ENCODE data around the gene ZNF761.
"Not testable (repeated sequence)": the region's sequence is repeated elsewhere in the genome, so short reads cannot be mapped to it uniquely, and the experiment has no call there.

ZNF761 gene

GRCh38 chr19:53431399-53432087, at the start of gene ZNF761:
TSS of gene ZNF761 (plus strand) at chr19:53431984. CDS start at chr19:53447269, 15,285 bp downstream.
- DNase-seq: peak; percentile 98

- DNase-seq: no peak
These were observed 43.6 kb upstream of the ZNF761 start for GRCh38 chr19:53388168-53388567.

- no peak for DNase-seq
These were observed 42.9 kb upstream of the ZNF761 start for GRCh38 chr19:53388904-53389303.

DNA sequence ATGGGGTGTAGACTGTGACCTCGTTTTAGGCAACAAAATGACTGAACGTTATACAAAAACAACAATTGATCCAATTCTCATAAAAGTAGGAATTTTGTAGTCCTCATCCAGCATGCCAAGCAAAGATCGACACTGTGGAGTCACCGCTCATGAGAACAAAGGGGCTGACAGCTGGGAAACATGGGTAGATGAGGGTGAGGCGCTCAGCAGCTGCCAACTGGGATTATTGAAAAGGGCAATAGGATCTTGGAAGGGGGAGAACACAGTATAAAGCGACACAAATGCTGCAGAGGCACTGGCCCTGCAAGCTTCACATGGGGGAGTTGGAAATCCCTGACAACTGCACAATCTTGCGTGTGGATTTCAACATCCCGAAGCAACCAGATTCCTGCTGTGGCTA, 42.2 kb upstream of the ZNF761 start:
- no peak for DNase-seq

DNA sequence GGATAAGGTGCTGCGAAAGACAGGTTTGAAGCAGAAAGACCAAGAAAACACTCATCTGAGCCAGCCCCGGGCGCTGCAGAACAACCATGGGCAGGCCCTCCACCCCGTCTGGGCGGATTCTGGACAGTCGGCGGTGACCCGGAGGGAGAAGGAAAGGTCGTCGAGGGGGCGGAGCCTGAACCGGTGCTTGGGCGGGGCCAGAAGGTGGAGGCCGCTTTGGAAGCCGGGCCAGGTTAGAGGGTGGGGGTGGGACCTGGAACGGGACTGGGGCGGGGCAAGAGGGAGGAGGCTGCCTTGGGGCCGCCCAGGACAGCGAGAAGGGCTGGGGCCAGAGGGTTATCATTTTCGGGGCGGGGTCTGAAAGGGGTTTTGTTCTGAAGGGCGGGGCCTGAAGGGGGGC, 41.8 kb upstream of the ZNF761 start:
- no peak for DNase-seq

GRCh38 chr19:53394522-53394973, 37.2 kb upstream of the ZNF761 start:
- no peak for DNase-seq

- peak; percentile 95 for DNase-seq
These were observed 36.6 kb upstream of the ZNF761 start, which contains the start of gene ZNF765 for GRCh38 chr19:53394974-53395839. TSS of gene ZNF765 (plus strand) at chr19:53395149. CDS start at chr19:53398016, 2,867 bp downstream.

- not testable (repeated sequence) for DNase-seq
These were observed 35.8 kb upstream of the ZNF761 start for GRCh38 chr19:53395840-53396524.

DNA sequence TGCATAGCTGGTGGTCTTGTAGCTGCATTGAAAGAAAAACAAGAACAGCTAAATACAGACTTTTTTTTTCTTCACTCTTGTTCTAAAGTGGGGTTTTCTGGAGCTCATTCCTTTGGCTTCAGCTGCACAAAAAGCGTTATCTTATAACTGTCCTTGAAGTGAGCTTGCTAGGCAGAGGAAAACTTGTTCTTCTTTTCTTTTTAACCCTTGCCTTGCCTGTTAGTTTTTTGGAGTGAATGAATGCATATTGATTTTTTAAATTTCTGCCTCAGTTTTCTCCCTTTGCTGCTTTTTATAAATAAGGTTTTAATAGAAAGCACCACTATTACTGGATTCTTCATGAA, 35.3 kb upstream of the ZNF761 start:
- DNase-seq: no peak

GRCh38 chr19:53397918-53398317, 33.9 kb upstream of the ZNF761 start:
- DNase-seq: not testable (repeated sequence)

DNA sequence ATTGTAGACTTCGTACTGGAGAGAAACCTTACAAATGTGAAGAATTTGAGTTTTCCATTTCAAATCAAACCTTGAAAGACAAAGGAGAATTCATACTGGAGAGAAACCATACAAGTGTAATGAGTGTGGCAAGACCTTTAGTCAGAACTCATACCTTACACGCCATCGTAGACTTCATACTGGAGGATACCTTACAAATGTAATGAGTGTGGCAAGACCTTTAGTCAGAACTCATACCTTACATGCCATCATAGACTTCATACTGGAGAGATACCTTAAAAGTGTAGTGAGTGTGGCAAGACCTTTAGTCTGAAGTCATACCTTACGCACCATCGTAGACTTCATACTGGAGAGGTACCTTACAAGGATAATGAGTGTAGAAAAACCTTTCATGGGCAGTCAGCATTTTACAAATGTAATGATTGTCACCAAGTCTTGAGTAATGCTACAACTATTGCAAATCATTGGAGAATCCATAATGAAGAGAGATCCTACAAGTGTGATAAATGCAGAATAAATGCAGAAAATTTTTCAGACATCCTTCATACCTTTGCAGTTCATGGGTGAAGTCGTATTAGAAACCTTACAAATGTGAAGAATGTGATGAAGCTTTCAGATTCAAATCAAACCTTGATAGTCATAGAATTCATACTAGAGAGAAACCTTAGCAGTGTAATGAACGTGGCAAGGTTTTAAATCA, 22.1 kb upstream of the ZNF761 start:
- no peak for DNase-seq

- not testable (repeated sequence) for DNase-seq
These were observed 11.1 kb upstream of the ZNF761 start for GRCh38 chr19:53420520-53421315.

GRCh38 chr19:53422551-53422950, 9.2 kb upstream of the ZNF761 start:
- no peak for DNase-seq

DNA sequence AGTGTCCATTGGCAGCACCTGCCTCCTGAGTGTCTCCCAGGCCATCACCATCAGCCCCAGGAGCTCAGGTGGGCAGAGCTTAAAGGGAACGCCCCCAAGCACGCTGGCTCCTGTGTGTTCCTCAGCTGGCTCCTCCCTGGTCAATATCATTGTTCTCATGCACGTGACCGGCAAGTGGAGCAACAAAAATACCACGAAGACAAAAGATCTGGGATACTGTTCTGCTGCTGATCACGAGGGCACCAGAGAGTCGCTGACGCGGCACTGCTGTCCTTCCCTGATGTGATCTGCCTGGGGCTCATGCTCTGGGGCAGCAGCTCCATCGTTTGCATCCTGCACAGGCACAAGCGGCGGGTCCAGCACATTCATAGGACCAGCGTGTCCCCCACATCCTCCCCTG, 8.7 kb upstream of the ZNF761 start:
- DNase-seq: not testable (repeated sequence)

DNA sequence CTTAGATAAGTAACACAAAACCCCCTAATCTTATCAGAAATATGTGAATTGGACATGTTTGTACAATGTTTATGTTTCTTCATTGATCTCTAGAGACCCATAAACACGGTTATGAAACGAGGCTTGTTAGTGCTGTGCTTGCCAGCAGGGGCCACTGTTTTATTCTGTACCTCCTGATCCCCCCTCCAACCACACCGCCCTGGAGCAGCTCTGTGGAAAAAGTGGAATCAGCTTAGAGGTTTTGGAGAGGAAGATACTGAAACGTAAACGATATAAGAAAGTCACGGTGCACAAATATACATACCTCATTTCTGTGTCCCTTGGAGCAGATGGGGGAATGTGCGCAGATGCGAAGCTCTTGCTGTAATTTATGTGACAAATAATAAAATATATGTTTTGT, 8.1 kb upstream of the ZNF761 start:
- DNase-seq: not testable (repeated sequence)

- peak; percentile 37 for DNase-seq
These were observed 6.7 kb upstream of the ZNF761 start for GRCh38 chr19:53424968-53425597.

GRCh38 chr19:53432088-53432661, 391 bp downstream of the ZNF761 start:
- no peak for DNase-seq

- not testable (repeated sequence) for DNase-seq
These were observed 12.0 kb downstream of the ZNF761 start for GRCh38 chr19:53443809-53444208.

- DNase-seq: not testable (repeated sequence)
These were observed 15.4 kb downstream of the ZNF761 start for GRCh38 chr19:53447196-53447595.

DNA sequence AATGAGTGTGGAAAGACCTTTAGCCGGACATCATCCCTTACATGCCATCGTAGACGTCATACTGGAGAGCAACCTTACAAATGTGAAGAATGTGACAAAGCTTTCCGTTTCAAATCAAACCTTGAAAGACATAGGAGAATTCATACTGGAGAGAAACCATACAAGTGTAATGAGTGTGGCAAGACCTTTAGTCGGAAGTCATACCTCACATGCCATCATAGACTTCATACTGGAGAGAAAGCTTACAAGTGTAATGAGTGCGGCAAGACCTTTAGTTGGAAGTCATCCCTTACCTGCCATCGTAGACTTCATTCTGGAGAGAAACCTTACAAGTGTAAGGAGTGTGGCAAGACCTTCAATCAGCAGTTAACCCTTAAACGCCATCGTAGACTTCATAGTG, 24.0 kb downstream of the ZNF761 start:
- DNase-seq: no peak

DNA sequence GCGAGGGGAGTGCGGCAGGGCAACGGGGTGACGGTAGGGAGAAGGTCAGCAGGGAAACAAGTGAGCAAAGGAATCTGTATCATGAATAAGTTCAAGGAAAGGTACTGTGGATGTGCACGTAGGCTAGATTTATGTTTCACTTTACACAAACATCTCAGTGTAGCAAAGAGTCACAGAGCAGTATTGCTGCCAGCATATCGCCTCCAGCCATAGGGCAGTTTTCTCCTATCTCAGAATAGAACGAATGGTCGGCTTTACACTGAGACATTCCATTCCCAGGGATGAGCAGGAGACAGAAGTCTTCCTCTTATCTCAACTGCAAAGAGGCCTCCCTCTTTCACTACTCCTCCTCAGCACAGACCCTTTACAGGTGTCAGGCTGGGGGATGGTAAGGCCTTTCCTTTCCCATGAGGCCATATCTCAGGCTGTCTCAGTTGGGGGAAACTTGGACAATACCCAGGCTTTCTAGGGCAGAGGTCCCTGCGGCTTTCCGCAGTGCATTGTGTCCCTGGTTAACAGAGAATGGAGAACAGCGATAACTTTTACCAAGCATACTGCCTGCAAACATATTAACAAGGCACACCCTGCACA, 28.4 kb downstream of the ZNF761 start:
- not testable (repeated sequence) for DNase-seq

Data from NCI-H1436 (cell line).